ENCODE data around the gene CDH4.
"Not testable (repeated sequence)": the region's sequence is repeated elsewhere in the genome, so short reads cannot be mapped to it uniquely, and the experiment has no call there.

CDH4 gene

DNA sequence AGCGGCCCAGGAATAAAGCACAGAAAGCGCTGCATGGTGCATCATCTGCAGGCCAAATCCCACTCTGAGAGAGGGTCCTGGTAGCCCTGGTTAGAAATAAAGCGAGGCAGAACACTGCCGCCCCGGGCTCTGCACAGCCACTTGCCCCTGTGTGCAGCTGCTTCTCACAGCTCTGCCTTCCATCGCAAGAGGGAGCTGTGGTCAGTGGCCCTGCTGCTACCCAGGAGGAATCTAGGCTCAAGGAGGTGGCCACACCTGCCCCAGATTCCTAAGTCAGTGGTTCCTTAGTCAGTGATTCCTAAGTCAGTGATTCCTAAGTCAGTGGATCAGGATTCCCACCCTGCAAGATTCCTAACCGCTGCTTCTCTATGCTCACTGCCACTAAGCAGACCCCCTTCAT, 8.8 kb downstream of the CDH4 start:
- DNase-seq (ENCODE audit: insufficient read length, low spot score) (no peak), FAIRE-seq (no peak)
- no peak for TF ChIP-seq POLR2A (IDR thresholded peaks at IDR 0.05; ENCODE audit: low read depth, low read length)

DNA sequence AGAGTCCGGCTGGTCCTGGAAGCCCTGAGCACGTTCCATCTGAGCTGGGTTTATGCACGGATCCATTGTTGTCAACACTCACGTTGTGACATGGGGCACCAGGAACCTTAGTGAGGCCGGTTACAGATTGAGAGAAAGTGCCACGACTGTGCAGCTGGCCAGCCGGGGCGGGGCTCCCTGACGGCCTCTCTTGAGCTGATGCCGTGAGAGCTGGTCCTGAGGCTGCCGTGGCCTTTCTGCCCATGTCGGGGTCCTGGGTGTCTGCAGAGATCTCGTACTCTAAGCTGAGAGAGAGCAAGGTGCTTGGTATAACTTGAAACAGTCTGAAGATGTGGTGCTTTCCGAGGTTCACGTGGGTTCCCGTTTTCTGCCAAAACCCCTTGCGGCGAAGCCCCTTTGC, 10.0 kb downstream of the CDH4 start:
- TF ChIP-seq POLR2A (IDR thresholded peaks at IDR 0.05; ENCODE audit: low read depth, low read length), result no peak
- no peak for FAIRE-seq

DNA sequence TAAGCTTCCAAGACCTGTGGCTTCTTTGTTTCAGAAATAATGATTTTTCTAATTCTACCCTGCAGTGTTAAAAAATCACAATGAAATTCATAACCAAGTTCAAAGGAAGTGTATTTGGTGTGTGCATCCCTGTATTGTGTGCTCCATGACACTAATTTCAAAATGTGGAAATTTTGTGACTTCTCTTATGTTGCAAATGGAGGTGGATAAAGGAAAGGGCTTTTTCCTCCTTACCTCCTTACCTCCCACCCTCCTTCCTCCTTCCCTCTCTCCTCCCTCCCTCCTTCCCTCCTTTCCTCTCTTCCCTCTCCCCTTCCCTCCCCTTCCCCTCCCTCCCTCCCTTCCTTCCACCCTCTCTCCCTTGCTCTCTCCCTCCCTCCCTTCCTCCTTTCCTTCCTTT, 10.5 kb downstream of the CDH4 start:
- DNase-seq (ENCODE audit: insufficient read length, low spot score) (no peak), FAIRE-seq (no peak)
- no peak for TF ChIP-seq POLR2A (IDR thresholded peaks at IDR 0.05; ENCODE audit: low read depth, low read length)

More for the DNA sequence above, 10.0 kb downstream of the CDH4 start:
- DNase-seq (ENCODE audit: insufficient read length, low spot score), result no peak

DNA sequence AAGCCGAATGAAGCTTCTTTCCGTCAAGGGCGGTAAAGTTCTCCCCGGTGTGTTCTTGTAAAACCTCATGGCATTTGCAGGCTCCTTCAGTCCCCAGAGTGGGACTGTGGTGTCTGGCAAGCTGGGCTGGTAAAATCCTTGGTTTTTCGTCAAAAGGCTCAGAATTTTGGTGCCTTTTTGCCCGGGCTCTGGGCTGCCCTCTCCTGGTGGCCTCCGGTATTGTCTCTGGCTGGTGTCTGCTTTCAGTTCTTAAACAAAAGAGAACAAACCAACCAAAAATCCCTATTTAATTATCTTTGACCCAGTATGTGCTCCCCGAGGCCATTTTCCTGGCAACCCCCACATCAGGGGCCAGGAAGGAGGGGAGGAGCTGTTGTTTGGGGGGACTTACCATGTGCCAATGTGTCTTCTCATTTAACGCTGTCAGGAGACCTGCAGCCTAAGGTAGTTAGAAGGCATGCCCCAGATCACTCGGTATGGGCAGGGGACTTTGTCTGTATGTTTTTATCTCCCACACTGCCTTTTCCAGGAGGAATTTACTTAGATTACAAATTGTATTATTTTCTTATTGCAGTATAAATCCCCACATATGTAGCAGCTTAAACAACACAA, 11.1 kb downstream of the CDH4 start:
- no peak for FAIRE-seq
- DNase-seq (ENCODE audit: insufficient read length, low spot score), result no peak
- TF ChIP-seq POLR2A (IDR thresholded peaks at IDR 0.05; ENCODE audit: low read depth, low read length), result no peak

DNA sequence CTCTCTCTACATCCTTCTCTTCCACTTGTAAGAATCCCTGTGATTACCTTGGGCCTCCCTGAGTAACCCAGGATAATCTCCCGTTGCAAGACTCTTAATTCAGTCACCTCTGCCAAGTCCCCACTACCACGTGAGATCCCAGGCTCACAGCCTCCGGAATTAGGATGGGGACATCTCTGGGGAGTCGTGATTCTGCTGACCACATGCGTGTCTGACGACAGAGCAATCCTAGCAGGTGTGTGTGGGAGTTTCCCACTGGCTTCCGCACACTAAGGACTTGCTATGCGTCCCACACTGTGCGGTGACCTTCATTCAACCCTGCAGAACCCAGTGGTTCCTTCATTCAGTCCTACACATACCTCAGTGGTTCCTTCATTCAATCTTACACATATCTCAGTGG, 11.9 kb downstream of the CDH4 start:
- no peak for FAIRE-seq

DNA sequence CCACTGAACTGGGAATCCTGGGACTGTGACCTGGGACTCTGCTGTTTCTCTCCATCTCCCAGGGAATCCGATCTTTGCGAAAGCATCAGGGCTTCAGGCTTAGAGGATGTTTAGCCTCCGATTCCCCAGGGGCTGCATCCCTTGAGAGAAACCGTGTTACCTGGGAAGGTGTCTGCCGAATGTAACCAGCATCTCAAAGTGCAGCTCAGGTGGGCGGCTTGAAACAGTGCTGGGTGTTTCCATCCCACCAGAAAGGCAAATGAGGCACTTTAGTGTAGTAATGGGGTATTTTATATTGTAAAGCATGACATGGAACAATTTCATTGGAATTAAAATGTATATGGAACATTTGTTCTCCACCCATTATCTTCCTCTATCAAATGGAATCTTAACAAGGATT, 15.2 kb downstream of the CDH4 start:
- DNase-seq (ENCODE audit: insufficient read length, low spot score) (no peak), FAIRE-seq (no peak)
- no peak for TF ChIP-seq POLR2A (IDR thresholded peaks at IDR 0.05; ENCODE audit: low read depth, low read length)

More for the DNA sequence above, 11.9 kb downstream of the CDH4 start:
- DNase-seq (ENCODE audit: insufficient read length, low spot score), result no peak
- no peak for TF ChIP-seq POLR2A (IDR thresholded peaks at IDR 0.05; ENCODE audit: low read depth, low read length)

DNA sequence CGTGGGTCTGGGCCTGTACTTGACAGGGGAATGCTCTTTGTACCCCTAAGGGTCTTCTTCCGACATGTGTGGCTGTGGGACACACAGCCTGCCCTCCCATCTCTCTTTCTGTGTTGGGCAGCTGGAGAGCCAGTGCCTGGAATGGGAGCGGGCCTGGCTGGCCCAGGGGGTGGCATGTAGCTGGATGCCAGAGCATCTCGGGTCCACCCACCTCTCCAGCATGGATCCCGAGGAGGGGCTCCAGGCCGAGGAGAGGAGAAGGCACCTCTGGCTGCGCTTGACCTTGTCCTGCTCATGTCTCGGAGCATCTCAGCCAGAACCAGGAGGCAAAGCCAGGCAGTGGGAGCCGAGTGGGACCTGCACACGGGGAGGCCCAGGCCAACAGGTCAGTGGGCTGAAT, 16.0 kb downstream of the CDH4 start:
- TF ChIP-seq POLR2A (IDR thresholded peaks at IDR 0.05; ENCODE audit: low read depth, low read length), result no peak
- no peak for DNase-seq (ENCODE audit: insufficient read length, low spot score)
- no peak for FAIRE-seq

DNA sequence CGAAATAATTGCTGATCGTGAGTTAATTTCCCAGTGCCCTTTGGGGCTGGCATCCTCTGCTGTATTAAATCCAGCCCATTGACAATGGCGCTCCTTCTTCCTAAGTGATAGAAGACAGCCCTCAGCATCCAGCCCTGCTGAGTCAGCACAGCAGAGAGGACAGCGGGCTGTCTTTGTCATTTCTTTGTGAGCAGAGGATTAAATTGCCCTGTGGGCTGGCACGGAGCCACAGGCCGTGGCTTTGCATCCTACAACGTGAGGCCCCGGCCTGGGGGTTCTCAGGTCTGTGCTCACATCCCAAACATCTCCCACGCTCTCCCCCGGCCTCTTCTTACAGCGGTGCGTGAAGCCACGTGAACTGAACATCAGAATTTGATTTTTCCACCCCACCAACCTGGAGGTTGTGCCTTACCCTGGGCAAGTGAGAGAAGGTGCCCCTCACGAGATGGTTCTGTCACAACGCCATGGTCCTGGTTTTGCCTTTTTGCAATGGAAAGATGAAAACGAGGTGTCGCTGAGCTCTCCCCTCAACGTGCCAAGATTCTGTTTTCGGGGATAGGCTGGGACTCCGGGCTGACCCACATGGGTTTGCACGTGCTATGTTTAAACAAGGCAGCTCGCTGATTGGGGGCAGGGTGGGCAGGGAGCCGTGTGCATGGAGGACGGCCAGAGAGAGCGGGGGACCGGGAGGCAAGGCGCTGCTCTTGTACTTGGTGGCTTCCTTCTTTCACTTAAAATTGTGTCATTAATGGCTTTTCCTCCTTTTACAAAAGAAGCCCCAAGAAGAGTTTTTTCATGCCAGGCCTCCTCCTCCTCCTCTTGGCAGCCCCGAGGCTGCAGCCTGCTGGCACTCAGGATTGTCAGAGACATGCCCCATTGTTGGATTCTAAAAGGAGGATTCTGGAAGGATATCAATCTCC, 19.5 kb downstream of the CDH4 start:
- no peak for DNase-seq (ENCODE audit: insufficient read length, low spot score)
- no peak for FAIRE-seq

DNA sequence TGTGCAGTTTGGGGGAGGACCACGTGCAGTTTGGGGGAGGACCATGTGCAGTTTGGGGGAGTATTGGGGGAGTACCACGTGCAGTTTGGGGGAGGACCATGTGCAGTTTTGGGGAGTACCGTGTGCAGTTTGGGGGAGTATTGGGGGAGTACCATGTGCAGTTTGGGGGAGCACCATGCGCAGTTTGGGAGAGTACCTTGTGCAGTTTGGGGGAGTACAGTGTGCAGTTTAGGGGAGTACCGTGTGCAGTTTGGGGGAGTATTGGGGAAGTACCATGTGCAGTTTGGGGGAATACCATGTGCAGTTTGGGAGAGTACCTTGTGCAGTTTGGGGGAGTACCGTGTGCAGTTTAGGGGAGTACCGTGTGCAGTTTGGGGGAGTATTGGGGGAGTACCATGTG, 21.0 kb downstream of the CDH4 start:
- FAIRE-seq; DNase-seq (ENCODE audit: insufficient read length, low spot score): not testable (repeated sequence)

More for the DNA sequence above, 19.5 kb downstream of the CDH4 start:
- no peak for TF ChIP-seq POLR2A (IDR thresholded peaks at IDR 0.05; ENCODE audit: low read depth, low read length)

DNA sequence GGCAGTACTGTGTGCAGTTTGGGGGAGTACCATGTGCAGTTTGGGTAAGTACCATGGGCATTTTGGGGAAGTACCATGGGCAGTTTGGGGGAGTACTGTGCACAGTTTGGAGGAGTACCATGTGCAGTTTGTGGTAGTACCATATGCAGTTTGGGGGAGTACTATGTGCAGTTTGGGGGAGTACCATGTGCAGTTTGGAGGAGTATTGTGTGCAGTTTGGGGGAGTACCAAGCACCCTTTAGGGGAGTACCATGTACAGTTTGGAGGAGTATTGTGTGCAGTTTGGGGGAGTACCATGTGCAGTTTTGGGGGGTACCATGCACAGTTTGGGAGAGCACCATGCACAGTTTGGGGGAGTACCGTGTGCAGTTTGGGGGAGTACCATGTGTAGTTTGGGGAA, 21.6 kb downstream of the CDH4 start:
- not testable (repeated sequence) for FAIRE-seq; DNase-seq (ENCODE audit: insufficient read length, low spot score)

DNA sequence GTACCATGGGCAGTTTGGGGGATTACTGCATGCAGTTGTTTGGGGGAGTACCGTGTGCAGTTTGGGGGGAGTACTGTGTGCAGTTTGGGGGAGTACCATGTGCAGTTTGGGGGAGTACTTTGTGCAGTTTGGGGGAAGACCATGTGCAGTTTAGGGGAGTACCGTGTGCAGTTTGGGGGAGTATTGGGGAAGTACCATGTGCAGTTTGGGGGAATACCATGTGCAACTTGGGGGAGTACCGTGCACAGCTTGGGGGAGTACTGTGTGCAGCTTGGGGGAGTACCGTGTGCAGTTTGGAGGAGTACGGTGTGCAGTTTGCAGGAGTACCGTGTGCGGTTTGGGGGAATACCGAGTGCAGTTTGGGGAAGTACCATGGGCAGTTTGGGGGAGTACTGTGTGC, 22.3 kb downstream of the CDH4 start:
- DNase-seq (ENCODE audit: insufficient read length, low spot score) (no peak), FAIRE-seq (no peak)
- no peak for TF ChIP-seq POLR2A (IDR thresholded peaks at IDR 0.05; ENCODE audit: low read depth, low read length)

DNA sequence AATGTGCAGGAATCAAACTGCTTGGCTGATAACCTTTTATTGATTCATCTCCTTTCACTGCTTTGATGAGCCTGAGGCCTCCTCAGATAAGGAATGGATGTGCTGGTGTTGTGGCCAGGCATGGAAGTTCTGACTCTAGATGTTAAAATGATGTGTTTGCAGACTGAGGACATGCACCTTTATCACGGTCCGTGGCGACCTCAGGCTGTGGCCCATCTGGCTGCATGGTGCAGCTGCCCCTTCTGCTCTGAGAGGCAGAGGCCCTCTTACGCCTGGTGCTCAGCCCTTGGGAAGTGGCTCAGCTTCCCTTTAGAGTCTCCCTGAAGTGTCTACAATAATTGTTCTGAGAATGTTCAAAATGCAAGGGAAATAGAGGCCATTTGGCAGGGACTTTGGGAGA, 26.2 kb downstream of the CDH4 start:
- TF ChIP-seq POLR2A (IDR thresholded peaks at IDR 0.05; ENCODE audit: low read depth, low read length), result no peak
- FAIRE-seq (no peak), DNase-seq (ENCODE audit: insufficient read length, low spot score) (no peak)

DNA sequence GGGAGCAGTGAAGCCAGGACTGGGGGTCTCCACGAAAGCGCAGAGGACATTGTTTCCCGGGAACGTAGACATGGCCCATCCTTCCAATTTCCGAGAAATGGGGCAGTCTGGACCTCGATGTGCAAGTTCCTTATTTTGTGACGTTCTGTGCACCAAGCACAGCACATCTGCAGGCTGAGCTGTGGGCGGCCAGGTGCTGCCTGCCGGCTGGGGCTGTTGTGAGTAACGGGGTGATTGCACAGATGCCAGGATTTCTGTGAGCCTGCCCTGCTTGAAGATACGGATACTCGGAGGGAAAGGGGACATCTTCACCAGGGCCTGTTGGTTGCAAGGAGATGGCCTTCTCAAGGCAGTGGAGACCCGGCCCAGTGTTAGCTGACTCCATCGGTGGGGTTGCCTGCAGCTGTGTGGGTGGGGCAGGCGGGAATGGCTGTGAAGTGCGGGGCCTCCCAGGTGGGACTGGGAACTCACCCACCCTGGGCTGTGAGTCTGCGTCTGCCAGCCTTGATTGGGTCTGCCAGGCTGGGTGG, 27.6 kb downstream of the CDH4 start:
- no peak for TF ChIP-seq POLR2A (IDR thresholded peaks at IDR 0.05; ENCODE audit: low read depth, low read length)
- FAIRE-seq (no peak), DNase-seq (ENCODE audit: insufficient read length, low spot score) (no peak)

DNA sequence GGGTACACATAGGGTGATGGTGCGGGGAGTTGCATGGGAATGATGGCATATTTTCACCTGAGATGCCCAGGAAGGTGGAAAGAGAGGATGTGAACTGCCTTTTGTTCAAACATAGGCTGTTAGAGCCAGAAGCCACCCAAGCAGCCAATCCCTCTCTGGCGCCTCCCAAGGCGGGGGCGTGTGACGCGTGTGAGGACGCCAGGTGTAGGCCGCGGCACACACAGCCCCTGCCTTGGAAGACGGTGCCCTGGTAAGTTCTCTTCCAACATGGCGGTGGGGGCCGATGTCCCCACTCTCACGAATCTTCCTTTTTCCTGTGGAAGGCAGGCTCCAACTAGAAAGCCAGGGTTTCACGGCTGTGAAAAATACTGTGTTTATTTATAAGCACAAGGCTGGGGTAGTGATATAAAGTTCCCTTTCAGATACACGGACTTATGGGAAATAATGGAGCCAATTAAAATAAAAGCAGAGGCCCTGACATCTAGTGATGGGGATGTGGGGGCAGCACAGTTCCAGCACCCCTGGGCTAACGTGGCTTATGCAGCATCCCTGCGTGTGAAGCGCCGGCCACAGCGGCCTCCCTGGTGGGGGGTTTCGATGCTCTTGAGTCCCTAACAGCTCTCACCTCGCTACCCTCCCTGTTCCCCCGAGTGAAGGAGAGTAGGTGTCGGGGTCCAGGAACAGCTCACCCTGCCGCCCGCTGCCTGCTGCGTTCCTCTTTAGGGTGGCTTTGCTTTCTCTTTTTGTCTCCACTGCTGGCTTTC, 28.3 kb downstream of the CDH4 start:
- no peak for TF ChIP-seq POLR2A (IDR thresholded peaks at IDR 0.05; ENCODE audit: low read depth, low read length)
- FAIRE-seq (no peak), DNase-seq (ENCODE audit: insufficient read length, low spot score) (no peak)

All from H54 (cell line).